SK-N-SH treated with all-trans-retinoic acid at 6 μM for 48 hours (cell line): Measurements from ENCODE around the gene ANKRD11.

ENCODE experiments used
- ATAC-seq: fragments of 200-7000 bp; cut with Tn5 transposase; 3 replicates; pipeline ENCODE4 v1.9.1; 2020; ENCODE audit warnings: mild to moderate bottlenecking, moderate library complexity
- ARNTL ChIP-seq: fragments of 450-650 bp; formaldehyde crosslinking; IDR thresholded peaks from 2 replicates; pipeline ENCODE4 v1.5.0; 2020; ENCODE audit warnings: low read depth, mild to moderate bottlenecking, moderate library complexity, borderline replicate concordance
- BACH2 ChIP-seq: fragments of 250-450 bp; sonication (Bioruptor Pico); IDR thresholded peaks from 2 replicates; pipeline ENCODE4 v1.9.0; 2021; ENCODE audit warnings: mild to moderate bottlenecking, borderline replicate concordance
- CSDC2 ChIP-seq: fragments of 250-450 bp; sonication (Bioruptor Pico); IDR thresholded peaks from 2 replicates; pipeline ENCODE4 v1.5.0; 2020; ENCODE audit warnings: mild to moderate bottlenecking, moderate library complexity
- ESRRG ChIP-seq: fragments of 250-450 bp; sonication (Bioruptor Pico); IDR thresholded peaks from 2 replicates; pipeline ENCODE4 v1.6.1; 2021; ENCODE audit warnings: mild to moderate bottlenecking
- GLIS3 ChIP-seq: fragments of 250-450 bp; sonication (Bioruptor Pico); IDR thresholded peaks from 2 replicates; pipeline ENCODE4 v1.5.0; 2020; ENCODE audit warnings: mild to moderate bottlenecking, moderate library complexity
- ISL1 ChIP-seq: fragments of 250-450 bp; sonication (Bioruptor Pico); IDR thresholded peaks from 2 replicates; pipeline ENCODE4 v2.1.2; 2022; ENCODE audit warnings: mild to moderate bottlenecking, moderate library complexity
- PATZ1 ChIP-seq: fragments of 250-450 bp; sonication (Bioruptor Pico); IDR thresholded peaks from 2 replicates; pipeline ENCODE4 v1.8.0; 2020; ENCODE audit warnings: mild to moderate bottlenecking, moderate library complexity, borderline replicate concordance
- POU6F1 ChIP-seq: fragments of 250-450 bp; sonication (Bioruptor Pico); IDR thresholded peaks from 2 replicates; pipeline ENCODE4 v1.8.0; 2021; ENCODE audit warnings: low read depth, mild to moderate bottlenecking, moderate library complexity, borderline replicate concordance
- PPARA ChIP-seq: fragments of 250-450 bp; sonication (Bioruptor Pico); IDR thresholded peaks from 2 replicates; pipeline ENCODE4 v1.5.0; 2020; ENCODE audit warnings: mild to moderate bottlenecking, borderline replicate concordance
- RARB ChIP-seq: fragments of 250-450 bp; sonication (Bioruptor Pico); IDR thresholded peaks from 2 replicates; pipeline ENCODE4 v1.8.0; 2021; ENCODE audit warnings: mild to moderate bottlenecking, moderate library complexity
- SNAI2 ChIP-seq: fragments of 250-450 bp; sonication (Bioruptor Pico); IDR thresholded peaks from 2 replicates; pipeline ENCODE4 v1.5.0; 2020; ENCODE audit warnings: mild to moderate bottlenecking, moderate library complexity
- TCF4 ChIP-seq: fragments of 250-450 bp; sonication (Bioruptor Pico); IDR thresholded peaks from 2 replicates; pipeline ENCODE4 v1.8.0; 2021; ENCODE audit warnings: mild to moderate bottlenecking, moderate library complexity, borderline replicate concordance
- TOX ChIP-seq: fragments of 250-450 bp; sonication (Bioruptor Pico); IDR thresholded peaks from 2 replicates; pipeline ENCODE4 v1.8.0; 2021; ENCODE audit warnings: mild to moderate bottlenecking, moderate library complexity, borderline replicate concordance
- ZC3H10 ChIP-seq: fragments of 250-450 bp; sonication (Bioruptor Pico); IDR thresholded peaks from 2 replicates; pipeline ENCODE4 v1.5.1; 2021; ENCODE audit warnings: mild to moderate bottlenecking, moderate library complexity
- ZFP3 ChIP-seq: fragments of 250-450 bp; sonication (Bioruptor Pico); IDR thresholded peaks from 2 replicates; pipeline ENCODE4 v1.5.0; 2020; ENCODE audit warnings: mild to moderate bottlenecking, moderate library complexity
- ZFP30 ChIP-seq: fragments of 450-650 bp; formaldehyde crosslinking; IDR thresholded peaks from 2 replicates; pipeline ENCODE4 v1.5.0; 2022; ENCODE audit warnings: mild to moderate bottlenecking, moderate library complexity
- ZNF565 ChIP-seq: fragments of 450-650 bp; formaldehyde crosslinking; conservative IDR thresholded peaks from 2 replicates; pipeline ENCODE4 v1.5.0; 2020; ENCODE audit warnings: low read depth, mild to moderate bottlenecking, moderate library complexity
- ZNF70 ChIP-seq: fragments of 450-650 bp; formaldehyde crosslinking; IDR thresholded peaks from 2 replicates; pipeline ENCODE4 v1.5.0; 2020; ENCODE audit warnings: mild to moderate bottlenecking, moderate library complexity
- ZNF8 ChIP-seq: fragments of 450-650 bp; formaldehyde crosslinking; IDR thresholded peaks from 2 replicates; pipeline ENCODE4 v1.5.0; 2020; ENCODE audit warnings: mild to moderate bottlenecking, moderate library complexity
- TF ChIP-seq, protein P1 (sequence below): fragments of 250-450 bp; sonication (Bioruptor Pico); IDR thresholded peaks from 2 replicates; pipeline ENCODE4 v1.5.0; 2020; ENCODE audit warnings: mild to moderate bottlenecking, moderate library complexity
- TF ChIP-seq, protein P2 (sequence below): fragments of 250-450 bp; sonication (Bioruptor Pico); IDR thresholded peaks from 2 replicates; pipeline ENCODE4 v1.5.1; 2021; ENCODE audit warnings: mild to moderate bottlenecking, moderate library complexity
- TF ChIP-seq, protein P3 (sequence below): fragments of 250-450 bp; sonication (Bioruptor Pico); IDR thresholded peaks from 2 replicates; pipeline ENCODE4 v1.5.1; 2020; ENCODE audit warnings: low read depth, mild to moderate bottlenecking, moderate library complexity

ANKRD11 gene

DNA sequence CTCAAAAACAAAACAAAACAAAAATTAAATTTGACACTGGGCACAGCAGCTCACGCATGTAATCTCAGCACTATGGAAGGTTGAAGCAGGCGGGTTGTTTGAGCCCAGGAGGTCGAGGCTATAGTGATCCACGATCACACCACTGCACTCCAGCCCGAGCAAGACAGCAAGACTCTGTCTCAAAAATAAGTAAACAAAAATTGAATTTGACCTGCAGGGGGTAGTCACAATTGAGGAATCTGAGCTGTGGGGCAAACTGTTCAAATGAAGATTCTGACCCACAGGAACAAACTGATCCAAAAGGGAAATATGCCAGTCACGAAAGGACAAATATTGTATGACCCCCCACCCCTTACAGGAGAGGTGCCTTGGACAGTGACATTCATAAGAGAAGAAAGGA is 29.8 kb downstream of the ANKRD11 start:
- no peak for ATAC-seq
- TF ChIP-seq, protein P1, sequence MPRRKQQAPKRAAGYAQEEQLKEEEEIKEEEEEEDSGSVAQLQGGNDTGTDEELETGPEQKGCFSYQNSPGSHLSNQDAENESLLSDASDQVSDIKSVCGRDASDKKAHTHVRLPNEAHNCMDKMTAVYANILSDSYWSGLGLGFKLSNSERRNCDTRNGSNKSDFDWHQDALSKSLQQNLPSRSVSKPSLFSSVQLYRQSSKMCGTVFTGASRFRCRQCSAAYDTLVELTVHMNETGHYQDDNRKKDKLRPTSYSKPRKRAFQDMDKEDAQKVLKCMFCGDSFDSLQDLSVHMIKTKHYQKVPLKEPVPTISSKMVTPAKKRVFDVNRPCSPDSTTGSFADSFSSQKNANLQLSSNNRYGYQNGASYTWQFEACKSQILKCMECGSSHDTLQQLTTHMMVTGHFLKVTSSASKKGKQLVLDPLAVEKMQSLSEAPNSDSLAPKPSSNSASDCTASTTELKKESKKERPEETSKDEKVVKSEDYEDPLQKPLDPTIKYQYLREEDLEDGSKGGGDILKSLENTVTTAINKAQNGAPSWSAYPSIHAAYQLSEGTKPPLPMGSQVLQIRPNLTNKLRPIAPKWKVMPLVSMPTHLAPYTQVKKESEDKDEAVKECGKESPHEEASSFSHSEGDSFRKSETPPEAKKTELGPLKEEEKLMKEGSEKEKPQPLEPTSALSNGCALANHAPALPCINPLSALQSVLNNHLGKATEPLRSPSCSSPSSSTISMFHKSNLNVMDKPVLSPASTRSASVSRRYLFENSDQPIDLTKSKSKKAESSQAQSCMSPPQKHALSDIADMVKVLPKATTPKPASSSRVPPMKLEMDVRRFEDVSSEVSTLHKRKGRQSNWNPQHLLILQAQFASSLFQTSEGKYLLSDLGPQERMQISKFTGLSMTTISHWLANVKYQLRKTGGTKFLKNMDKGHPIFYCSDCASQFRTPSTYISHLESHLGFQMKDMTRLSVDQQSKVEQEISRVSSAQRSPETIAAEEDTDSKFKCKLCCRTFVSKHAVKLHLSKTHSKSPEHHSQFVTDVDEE (CRISPR knock-in tag): no peak
- TF ChIP-seq ZC3H10 (CRISPR knock-in tag) (no peak), ARNTL (CRISPR knock-in tag) (no peak), ZFP30 (no peak), RARB (CRISPR knock-in tag) (no peak), CSDC2 (CRISPR knock-in tag) (no peak), ISL1 (CRISPR knock-in tag) (no peak), ZNF8 (CRISPR knock-in tag) (no peak), ZNF70 (CRISPR knock-in tag) (no peak), ZNF565 (CRISPR knock-in tag) (no peak), BACH2 (CRISPR knock-in tag) (no peak), SNAI2 (CRISPR knock-in tag) (no peak), TOX (CRISPR knock-in tag) (no peak), ESRRG (CRISPR knock-in tag) (no peak), POU6F1 (CRISPR knock-in tag) (no peak), PATZ1 (CRISPR knock-in tag) (no peak), ZFP3 (CRISPR knock-in tag) (no peak), PPARA (no peak)
- TF ChIP-seq, protein P2, sequence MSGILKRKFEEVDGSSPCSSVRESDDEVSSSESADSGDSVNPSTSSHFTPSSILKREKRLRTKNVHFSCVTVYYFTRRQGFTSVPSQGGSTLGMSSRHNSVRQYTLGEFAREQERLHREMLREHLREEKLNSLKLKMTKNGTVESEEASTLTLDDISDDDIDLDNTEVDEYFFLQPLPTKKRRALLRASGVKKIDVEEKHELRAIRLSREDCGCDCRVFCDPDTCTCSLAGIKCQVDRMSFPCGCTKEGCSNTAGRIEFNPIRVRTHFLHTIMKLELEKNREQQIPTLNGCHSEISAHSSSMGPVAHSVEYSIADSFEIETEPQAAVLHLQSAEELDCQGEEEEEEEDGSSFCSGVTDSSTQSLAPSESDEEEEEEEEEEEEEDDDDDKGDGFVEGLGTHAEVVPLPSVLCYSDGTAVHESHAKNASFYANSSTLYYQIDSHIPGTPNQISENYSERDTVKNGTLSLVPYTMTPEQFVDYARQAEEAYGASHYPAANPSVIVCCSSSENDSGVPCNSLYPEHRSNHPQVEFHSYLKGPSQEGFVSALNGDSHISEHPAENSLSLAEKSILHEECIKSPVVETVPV (CRISPR knock-in tag): no peak
- TF ChIP-seq, protein P3, sequence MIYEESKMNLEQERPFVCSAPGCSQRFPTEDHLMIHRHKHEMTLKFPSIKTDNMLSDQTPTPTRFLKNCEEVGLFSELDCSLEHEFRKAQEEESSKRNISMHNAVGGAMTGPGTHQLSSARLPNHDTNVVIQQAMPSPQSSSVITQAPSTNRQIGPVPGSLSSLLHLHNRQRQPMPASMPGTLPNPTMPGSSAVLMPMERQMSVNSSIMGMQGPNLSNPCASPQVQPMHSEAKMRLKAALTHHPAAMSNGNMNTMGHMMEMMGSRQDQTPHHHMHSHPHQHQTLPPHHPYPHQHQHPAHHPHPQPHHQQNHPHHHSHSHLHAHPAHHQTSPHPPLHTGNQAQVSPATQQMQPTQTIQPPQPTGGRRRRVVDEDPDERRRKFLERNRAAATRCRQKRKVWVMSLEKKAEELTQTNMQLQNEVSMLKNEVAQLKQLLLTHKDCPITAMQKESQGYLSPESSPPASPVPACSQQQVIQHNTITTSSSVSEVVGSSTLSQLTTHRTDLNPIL (CRISPR knock-in tag): no peak

GRCh38 chr16:89458967-89459366 is 31.4 kb downstream of the ANKRD11 start:
- ATAC-seq: no peak
- TF ChIP-seq TCF4 (no peak), ISL1 (CRISPR knock-in tag) (no peak), PPARA (no peak), TOX (CRISPR knock-in tag) (no peak), GLIS3 (no peak), POU6F1 (CRISPR knock-in tag) (no peak), SNAI2 (CRISPR knock-in tag) (no peak), ZNF8 (CRISPR knock-in tag) (no peak), ZNF565 (CRISPR knock-in tag) (no peak), RARB (CRISPR knock-in tag) (no peak), CSDC2 (CRISPR knock-in tag) (no peak), ZFP3 (CRISPR knock-in tag) (no peak)
- TF ChIP-seq, protein P2 (CRISPR knock-in tag): no peak
